Endothelial cell (in vitro differentiated cells): Measurements from ENCODE around the gene WNT9A. TPM values are rescaled to one million over a fixed set of nuclear protein-coding genes. Genes with fewer than 3 reads are reported as not detected.
A peak's percentile ranks its signal among the peaks of the same experiment; 100 is the strongest.

Experiments
- DNase-seq: peaks from one replicate; pipeline ENCODE4 v3.0.0; 2021; ENCODE audit warnings: low spot score
- H3K27ac Mint-ChIP-seq: one replicate; pipeline ENCODE4 v1.8.0; 2021; ENCODE audit warnings: mixed read lengths, inconsistent platforms; ENCODE audit not compliant: unreplicated experiment
- H3K27me3 Mint-ChIP-seq: one replicate; pipeline ENCODE4 v1.8.0; 2021; ENCODE audit warnings: mild to moderate bottlenecking, moderate library complexity, mixed read lengths, inconsistent platforms; ENCODE audit not compliant: unreplicated experiment
- H3K36me3 Mint-ChIP-seq: one replicate; pipeline ENCODE4 v1.8.0; 2021; ENCODE audit warnings: mild to moderate bottlenecking, low read depth, mixed read lengths, inconsistent platforms; ENCODE audit not compliant: unreplicated experiment
- H3K4me1 Mint-ChIP-seq: one replicate; pipeline ENCODE4 v1.8.0; 2021; ENCODE audit warnings: mild to moderate bottlenecking, mixed read lengths, inconsistent platforms; ENCODE audit not compliant: unreplicated experiment
- H3K4me3 Mint-ChIP-seq: one replicate; pipeline ENCODE4 v1.8.0; 2021; ENCODE audit warnings: mild to moderate bottlenecking, mixed read lengths, inconsistent platforms; ENCODE audit not compliant: unreplicated experiment
- H3K9me3 Mint-ChIP-seq: one replicate; pipeline ENCODE4 v1.8.0; 2021; ENCODE audit warnings: mixed read lengths, inconsistent platforms; ENCODE audit not compliant: unreplicated experiment
- CTCF ChIP-seq: fragments of 200-600 bp; sonication (generic); IDR thresholded peaks from one replicate; pipeline ENCODE4 v1.5.0; 2021; ENCODE audit warnings: antibody characterized with exemption; ENCODE audit not compliant: unreplicated experiment
- total RNA-seq: library from RNA; stranded (reverse); fragmentation: NEBNext Ultra II Directional; extraction: Animal tissue kit (Norgen Biotek cat#: 25700); gene quantifications from one replicate; pipeline ENCODE4 v1.2.1, GENCODE V29; 2021; ENCODE audit not compliant: unreplicated experiment

The WNT9A gene
- total RNA-seq, 1 donor from 2014 or later = 1.0 TPM

DNA sequence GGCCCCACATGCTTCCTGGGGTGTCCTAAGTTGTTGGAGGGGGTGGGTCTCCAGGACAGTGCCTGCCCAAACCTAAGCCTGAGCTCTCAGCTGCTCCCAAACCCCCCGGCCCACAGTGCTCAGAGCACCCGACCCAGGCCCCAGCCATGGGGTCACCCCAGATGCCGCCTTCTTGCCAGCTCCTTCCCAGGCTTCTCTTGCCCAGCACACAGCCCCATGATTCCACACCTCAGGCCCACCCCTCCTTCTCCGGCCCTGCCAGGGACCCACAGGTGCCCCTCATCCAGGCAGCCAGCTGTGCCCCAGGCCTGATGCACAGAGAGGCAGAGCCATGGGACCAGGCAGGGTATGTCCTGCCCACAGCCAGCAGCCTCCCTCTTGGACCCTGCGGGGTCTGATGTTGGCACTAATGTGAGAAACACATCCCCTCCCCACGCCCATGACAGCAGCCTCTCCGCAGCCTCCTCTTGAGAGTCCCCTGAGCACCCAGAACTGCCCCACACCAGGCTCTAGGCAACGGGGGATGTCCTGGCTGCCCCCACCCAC, 4.9 kb downstream of the WNT9A start:
- no peak overlapping the region for H3K27ac Mint-ChIP-seq
- H3K27me3 Mint-ChIP-seq = peaks cover 4% of the 10 kb centered on the region
- H3K36me3 Mint-ChIP-seq = no peaks in the 10 kb centered on the region
- no peak overlapping the region for H3K4me3 Mint-ChIP-seq
- DNase-seq = peak; percentile 3
- TF ChIP-seq CTCF = no peak
- no peaks in the 10 kb centered on the region for H3K9me3 Mint-ChIP-seq
- peaks cover 2% of the 10 kb centered on the region for H3K4me1 Mint-ChIP-seq

GRCh38 chr1:227942021-227942715, 5.6 kb downstream of the WNT9A start:
- no peaks in the 10 kb centered on the region for H3K36me3 Mint-ChIP-seq
- no peak for TF ChIP-seq CTCF
- no peak overlapping the region for H3K4me3 Mint-ChIP-seq
- peaks cover 2% of the 10 kb centered on the region for H3K4me1 Mint-ChIP-seq
- no peaks in the 10 kb centered on the region for H3K9me3 Mint-ChIP-seq
- peaks cover 4% of the 10 kb centered on the region for H3K27me3 Mint-ChIP-seq
- H3K27ac Mint-ChIP-seq = no peak overlapping the region
- peak; percentile 13 for DNase-seq

DNA sequence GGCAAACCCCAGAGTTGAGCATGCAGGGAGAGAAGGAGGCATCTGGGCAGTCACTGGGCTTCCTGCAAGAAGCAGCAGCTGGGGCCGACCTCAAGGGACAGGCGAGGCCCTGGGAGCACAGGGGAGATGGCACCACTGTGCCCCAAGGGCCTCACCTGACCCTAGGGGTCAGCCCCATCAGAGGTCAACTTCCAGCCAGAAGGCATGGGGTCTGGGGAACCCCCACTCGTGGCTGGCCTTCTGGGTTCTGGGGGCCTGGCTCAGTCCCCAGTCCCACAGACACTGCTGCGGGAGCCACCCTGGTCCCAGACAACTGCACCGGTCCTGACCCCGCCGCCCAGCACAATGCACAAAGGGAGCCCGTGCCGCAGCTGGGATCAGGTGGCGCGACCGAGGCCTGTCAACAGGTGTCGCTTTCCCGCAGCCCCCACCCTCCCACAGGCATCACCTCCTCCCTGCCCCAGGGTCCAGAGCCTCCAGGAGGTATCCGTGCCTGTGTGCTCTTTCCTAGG, 6.2 kb downstream of the WNT9A start:
- TF ChIP-seq CTCF = no peak
- no peaks in the 10 kb centered on the region for H3K36me3 Mint-ChIP-seq

DNA sequence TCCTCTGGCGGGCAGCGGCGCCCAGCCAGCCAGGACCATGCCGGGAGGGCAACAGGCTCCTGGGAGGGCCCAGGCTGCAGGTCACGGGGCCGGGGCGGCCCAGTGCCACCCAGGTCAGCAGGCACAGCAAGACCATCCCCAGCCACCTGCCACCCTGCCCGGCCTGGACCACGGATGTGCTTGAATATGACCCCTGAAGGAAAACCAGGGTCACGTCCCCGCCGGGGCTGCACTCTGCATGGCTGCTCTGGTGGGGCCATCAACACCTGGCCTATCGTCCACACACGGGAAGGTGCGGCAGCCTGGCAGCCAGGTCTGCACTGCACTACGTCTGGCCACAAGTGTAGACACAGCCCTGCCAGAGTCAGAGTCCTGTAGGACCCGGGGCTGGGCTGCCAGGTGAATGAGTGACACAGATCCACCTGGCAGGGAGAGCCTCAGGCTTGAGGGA, 6.9 kb downstream of the WNT9A start:
- no peak for TF ChIP-seq CTCF
- no peak for DNase-seq
- Mint-ChIP-seq H3K36me3 (no peaks in the 10 kb centered on the region), H3K27me3 (peaks cover 4% of the 10 kb centered on the region), H3K27ac (no peak overlapping the region), H3K4me3 (no peak overlapping the region), H3K4me1 (peaks cover 2% of the 10 kb centered on the region), H3K9me3 (no peaks in the 10 kb centered on the region)

More for the DNA sequence above, 6.2 kb downstream of the WNT9A start:
- Mint-ChIP-seq H3K9me3 (no peaks in the 10 kb centered on the region), H3K27me3 (peaks cover 4% of the 10 kb centered on the region), H3K4me3 (no peak overlapping the region), H3K27ac (no peak overlapping the region), H3K4me1 (peaks cover 2% of the 10 kb centered on the region)
- no peak for DNase-seq
